Measurements from ENCODE around the gene PER2. TPM values are rescaled to one million over a fixed set of nuclear protein-coding genes. Genes with fewer than 3 reads are reported as not detected.

PER2 gene
- total and polyA plus RNA-seq, 2 of the 13 experiments (the other 11 are each of a cell fraction or from before 2014, with no cell fraction given): 5.1 to 9.4 TPM

DNA sequence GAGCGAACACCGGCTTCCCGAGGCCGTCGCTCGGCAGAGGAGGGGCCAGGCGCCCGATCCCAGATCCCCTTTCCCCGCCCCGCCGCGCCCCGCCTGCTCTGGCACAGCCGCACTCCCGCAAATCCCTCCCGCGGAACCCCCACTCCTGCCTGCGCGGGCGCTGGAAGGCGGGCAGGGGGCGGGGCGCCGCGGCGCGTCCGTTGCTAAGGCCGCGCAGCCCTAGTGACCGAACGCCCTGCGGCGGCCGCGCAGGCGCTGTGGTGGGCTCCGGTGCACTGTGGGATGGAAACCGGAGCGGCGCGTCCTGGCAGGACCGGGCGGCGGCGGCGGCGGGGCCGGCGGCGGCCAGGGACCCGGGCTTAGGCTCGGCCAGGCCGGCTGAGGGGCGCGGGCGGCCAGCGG lies 31.8 kb upstream of the PER2 start, which contains the start of gene TRAF3IP1 (continued):
- TF ChIP-seq ZSCAN30 (CRISPR knock-in tag; IDR thresholded peaks at IDR 0.05) (no peak), KDM1A (CRISPR knock-in tag; IDR thresholded peaks at IDR 0.05) (no peak), ZNF766 (CRISPR knock-in tag; IDR thresholded peaks at IDR 0.05; ENCODE audit: borderline replicate concordance) (peak; percentile 52; the same call in 1 of the 2 replicates), MXI1 (IDR thresholded peaks at IDR 0.05; ENCODE audit: borderline replicate concordance, low read depth, low read length) (peak; percentile 99), ELF3 (CRISPR knock-in tag; IDR thresholded peaks at IDR 0.05) (no peak), ZNF34 (CRISPR knock-in tag; IDR thresholded peaks at IDR 0.05; ENCODE audit: borderline replicate concordance) (peak; percentile 59; the same call in 1 of the 2 replicates), MATR3 (CRISPR knock-in tag; IDR thresholded peaks at IDR 0.05) (no peak), MZF1 (CRISPR knock-in tag; IDR thresholded peaks at IDR 0.05; ENCODE audit: borderline replicate concordance) (no peak), ZNF83 (CRISPR knock-in tag; IDR thresholded peaks at IDR 0.05; ENCODE audit: borderline replicate concordance) (0 out of 2 replicates have a peak, but pooled peaks have one; percentile 22), ZFP37 (CRISPR knock-in tag; IDR thresholded peaks at IDR 0.05; ENCODE audit: borderline replicate concordance) (no peak; the same call in 1 of the 2 replicates), ISX (CRISPR knock-in tag; conservative IDR thresholded peaks at IDR 0.05) (no peak), ERF (CRISPR knock-in tag; IDR thresholded peaks at IDR 0.05) (peak; percentile 73), SRSF9 (IDR thresholded peaks at IDR 0.05; ENCODE audit: borderline replicate concordance, insufficient read depth, low read depth, low read length, poor library complexity, severe bottlenecking) (no peak), U2AF2 (IDR thresholded peaks at IDR 0.05; ENCODE audit: low read depth, low read length) (0 out of 2 replicates have a peak, but pooled peaks have one; percentile 57), KDM5A (IDR thresholded peaks at IDR 0.05; ENCODE audit: borderline replicate concordance, low read length) (no peak), ATF1 (CRISPR knock-in tag; IDR thresholded peaks at IDR 0.05) (no peak), ELF4 (CRISPR knock-in tag; IDR thresholded peaks at IDR 0.05; ENCODE audit: borderline replicate concordance) (no peak), IRF2 (CRISPR knock-in tag; IDR thresholded peaks at IDR 0.05) (0 out of 2 replicates have a peak, but pooled peaks have one; percentile 44), HCFC1 (IDR thresholded peaks at IDR 0.05; ENCODE audit: low read depth, low read length) (peak; percentile 34; the same call in 1 of the 2 replicates), SUZ12 (IDR thresholded peaks at IDR 0.05; ENCODE audit: low read depth, low read length) (peak; percentile 21; the same call in 1 of the 2 replicates), NFE2 (CRISPR knock-in tag; IDR thresholded peaks at IDR 0.05) (no peak), ZSCAN9 (CRISPR knock-in tag; IDR thresholded peaks at IDR 0.05; ENCODE audit: borderline replicate concordance) (no peak; the same call in 1 of the 2 replicates), SP5 (CRISPR knock-in tag; IDR thresholded peaks at IDR 0.05; ENCODE audit: borderline replicate concordance, low read depth) (peak; percentile 92), ZFYVE20 (CRISPR knock-in tag; IDR thresholded peaks at IDR 0.05; ENCODE audit: borderline replicate concordance, low read depth) (no peak)
- TF ChIP-seq, protein P1, sequence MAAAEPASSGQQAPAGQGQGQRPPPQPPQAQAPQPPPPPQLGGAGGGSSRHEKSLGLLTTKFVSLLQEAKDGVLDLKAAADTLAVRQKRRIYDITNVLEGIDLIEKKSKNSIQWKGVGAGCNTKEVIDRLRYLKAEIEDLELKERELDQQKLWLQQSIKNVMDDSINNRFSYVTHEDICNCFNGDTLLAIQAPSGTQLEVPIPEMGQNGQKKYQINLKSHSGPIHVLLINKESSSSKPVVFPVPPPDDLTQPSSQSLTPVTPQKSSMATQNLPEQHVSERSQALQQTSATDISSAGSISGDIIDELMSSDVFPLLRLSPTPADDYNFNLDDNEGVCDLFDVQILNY (CRISPR knock-in tag; conservative IDR thresholded peaks at IDR 0.05): peak; percentile 50; the same call in 1 of the 2 replicates
- TF ChIP-seq, protein P2, sequence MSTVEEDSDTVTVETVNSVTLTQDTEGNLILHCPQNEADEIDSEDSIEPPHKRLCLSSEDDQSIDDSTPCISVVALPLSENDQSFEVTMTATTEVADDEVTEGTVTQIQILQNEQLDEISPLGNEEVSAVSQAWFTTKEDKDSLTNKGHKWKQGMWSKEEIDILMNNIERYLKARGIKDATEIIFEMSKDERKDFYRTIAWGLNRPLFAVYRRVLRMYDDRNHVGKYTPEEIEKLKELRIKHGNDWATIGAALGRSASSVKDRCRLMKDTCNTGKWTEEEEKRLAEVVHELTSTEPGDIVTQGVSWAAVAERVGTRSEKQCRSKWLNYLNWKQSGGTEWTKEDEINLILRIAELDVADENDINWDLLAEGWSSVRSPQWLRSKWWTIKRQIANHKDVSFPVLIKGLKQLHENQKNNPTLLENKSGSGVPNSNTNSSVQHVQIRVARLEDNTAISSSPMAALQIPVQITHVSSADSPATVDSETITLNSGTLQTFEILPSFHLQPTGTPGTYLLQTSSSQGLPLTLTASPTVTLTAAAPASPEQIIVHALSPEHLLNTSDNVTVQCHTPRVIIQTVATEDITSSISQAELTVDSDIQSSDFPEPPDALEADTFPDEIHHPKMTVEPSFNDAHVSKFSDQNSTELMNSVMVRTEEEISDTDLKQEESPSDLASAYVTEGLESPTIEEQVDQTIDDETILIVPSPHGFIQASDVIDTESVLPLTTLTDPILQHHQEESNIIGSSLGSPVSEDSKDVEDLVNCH (CRISPR knock-in tag; IDR thresholded peaks at IDR 0.05): no peak
- TF ChIP-seq, protein P3, sequence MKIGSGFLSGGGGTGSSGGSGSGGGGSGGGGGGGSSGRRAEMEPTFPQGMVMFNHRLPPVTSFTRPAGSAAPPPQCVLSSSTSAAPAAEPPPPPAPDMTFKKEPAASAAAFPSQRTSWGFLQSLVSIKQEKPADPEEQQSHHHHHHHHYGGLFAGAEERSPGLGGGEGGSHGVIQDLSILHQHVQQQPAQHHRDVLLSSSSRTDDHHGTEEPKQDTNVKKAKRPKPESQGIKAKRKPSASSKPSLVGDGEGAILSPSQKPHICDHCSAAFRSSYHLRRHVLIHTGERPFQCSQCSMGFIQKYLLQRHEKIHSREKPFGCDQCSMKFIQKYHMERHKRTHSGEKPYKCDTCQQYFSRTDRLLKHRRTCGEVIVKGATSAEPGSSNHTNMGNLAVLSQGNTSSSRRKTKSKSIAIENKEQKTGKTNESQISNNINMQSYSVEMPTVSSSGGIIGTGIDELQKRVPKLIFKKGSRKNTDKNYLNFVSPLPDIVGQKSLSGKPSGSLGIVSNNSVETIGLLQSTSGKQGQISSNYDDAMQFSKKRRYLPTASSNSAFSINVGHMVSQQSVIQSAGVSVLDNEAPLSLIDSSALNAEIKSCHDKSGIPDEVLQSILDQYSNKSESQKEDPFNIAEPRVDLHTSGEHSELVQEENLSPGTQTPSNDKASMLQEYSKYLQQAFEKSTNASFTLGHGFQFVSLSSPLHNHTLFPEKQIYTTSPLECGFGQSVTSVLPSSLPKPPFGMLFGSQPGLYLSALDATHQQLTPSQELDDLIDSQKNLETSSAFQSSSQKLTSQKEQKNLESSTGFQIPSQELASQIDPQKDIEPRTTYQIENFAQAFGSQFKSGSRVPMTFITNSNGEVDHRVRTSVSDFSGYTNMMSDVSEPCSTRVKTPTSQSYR (CRISPR knock-in tag; IDR thresholded peaks at IDR 0.05; ENCODE audit: borderline replicate concordance): peak; percentile 22; the same call in 1 of the 2 replicates
